KMS-11 (cell line): ENCODE data around the gene FGF14.

Experiments used
- H2AFZ ChIP-seq: fragments of 200-600 bp; sonication (generic); 2 replicates; pipeline ENCODE4 v1.6.1; 2016; ENCODE audit warnings: antibody characterized with exemption, mixed run types, low read depth
- H3K27ac ChIP-seq: fragments of 200-600 bp; sonication (generic); 2 replicates; pipeline ENCODE4 v1.6.1; 2016; ENCODE audit warnings: mild to moderate bottlenecking, mixed run types
- H3K27me3 ChIP-seq: fragments of 200-600 bp; sonication (generic); 2 replicates; pipeline ENCODE4 v1.6.1; 2017; ENCODE audit warnings: mild to moderate bottlenecking, low read depth, mixed run types, moderate library complexity; ENCODE audit not compliant: insufficient read depth
- H3K36me3 ChIP-seq: fragments of 200-600 bp; sonication (generic); 2 replicates; pipeline ENCODE4 v1.6.1; 2017; ENCODE audit warnings: mild to moderate bottlenecking, mixed run types; ENCODE audit not compliant: insufficient read depth
- H3K4me1 ChIP-seq: fragments of 200-600 bp; sonication (generic); 2 replicates; pipeline ENCODE4 v1.6.1; 2016; ENCODE audit warnings: mild to moderate bottlenecking, low read depth, mixed run types; ENCODE audit not compliant: poor library complexity, severe bottlenecking
- H3K4me2 ChIP-seq: fragments of 200-600 bp; sonication (generic); 2 replicates; pipeline ENCODE4 v1.7.0; 2016; ENCODE audit warnings: mild to moderate bottlenecking, mixed run types
- H3K4me3 ChIP-seq: fragments of 200-600 bp; sonication (generic); IDR thresholded peaks from 2 replicates; pipeline ENCODE4 v1.6.1; 2017; ENCODE audit warnings: low read depth, low read length, mixed read lengths; ENCODE audit not compliant: insufficient read depth
- H3K79me2 ChIP-seq: fragments of 200-600 bp; sonication (generic); 2 replicates; pipeline ENCODE4 v1.6.1; 2016; ENCODE audit warnings: low read depth, mixed run types; ENCODE audit not compliant: insufficient read depth
- H3K9ac ChIP-seq: fragments of 200-600 bp; sonication (generic); 2 replicates; pipeline ENCODE4 v1.6.1; 2016; ENCODE audit warnings: mild to moderate bottlenecking, mixed run types
- H4K20me1 ChIP-seq: fragments of 200-600 bp; sonication (generic); 2 replicates; pipeline ENCODE4 v1.6.1; 2016; ENCODE audit warnings: mild to moderate bottlenecking, mixed run types; ENCODE audit not compliant: insufficient read depth
- CTCF ChIP-seq: fragments of 200-600 bp; sonication (generic); conservative IDR thresholded peaks from 2 replicates; pipeline ENCODE4 v1.6.1; 2017; ENCODE audit warnings: low read depth, mild to moderate bottlenecking, antibody characterized with exemption, low read length, moderate library complexity, mixed read lengths

FGF14 gene

GRCh38 chr13:101998129-101998528, 403.7 kb downstream of the FGF14 start:
- H2AFZ ChIP-seq: no peak overlapping the region
- H3K4me2 ChIP-seq: no peak overlapping the region
- H4K20me1 ChIP-seq: no peaks in the 10 kb centered on the region
- H3K4me1 ChIP-seq: no peaks in the 10 kb centered on the region
- H3K79me2 ChIP-seq: no peaks in the 10 kb centered on the region
- no peak for TF ChIP-seq CTCF
- H3K27ac ChIP-seq: no peak overlapping the region
- H3K9ac ChIP-seq: no peak overlapping the region
- no peaks in the 10 kb centered on the region for H3K27me3 ChIP-seq
- no peak overlapping the region for H3K4me3 ChIP-seq
- H3K36me3 ChIP-seq: no peaks in the 10 kb centered on the region

GRCh38 chr13:101996954-101997353, 404.9 kb downstream of the FGF14 start:
- Histone ChIP-seq H3K9ac (no peak overlapping the region), H3K27me3 (no peaks in the 10 kb centered on the region), H3K4me2 (no peak overlapping the region), H3K36me3 (no peaks in the 10 kb centered on the region), H3K79me2 (no peaks in the 10 kb centered on the region), H3K27ac (no peak overlapping the region), H3K4me3 (no peak overlapping the region), H3K4me1 (no peaks in the 10 kb centered on the region), H4K20me1 (no peaks in the 10 kb centered on the region), H2AFZ (no peak overlapping the region)
- TF ChIP-seq CTCF: no peak

- Histone ChIP-seq H3K27ac (no peak overlapping the region), H3K4me3 (no peak overlapping the region), H2AFZ (no peak overlapping the region), H4K20me1 (no peaks in the 10 kb centered on the region), H3K4me2 (no peak overlapping the region), H3K4me1 (no peaks in the 10 kb centered on the region), H3K79me2 (no peaks in the 10 kb centered on the region), H3K36me3 (no peaks in the 10 kb centered on the region), H3K27me3 (no peaks in the 10 kb centered on the region), H3K9ac (no peak overlapping the region)
- TF ChIP-seq CTCF: no peak
Observed at GRCh38 chr13:101989798-101990350, 412.0 kb downstream of the FGF14 start.

- Histone ChIP-seq H3K27me3 (no peaks in the 10 kb centered on the region), H3K27ac (no peak overlapping the region), H2AFZ (no peak overlapping the region), H3K4me2 (no peak overlapping the region), H3K9ac (no peak overlapping the region), H3K4me1 (no peaks in the 10 kb centered on the region), H3K79me2 (no peaks in the 10 kb centered on the region), H4K20me1 (no peaks in the 10 kb centered on the region), H3K36me3 (no peaks in the 10 kb centered on the region), H3K4me3 (no peak overlapping the region)
- no peak for TF ChIP-seq CTCF
Observed at GRCh38 chr13:101988140-101988539, 413.7 kb downstream of the FGF14 start.
